GM12864 (cell line): ENCODE measurements around the gene SHH.

Experiments
- DNase-seq: peaks from one replicate; pipeline ENCODE4 v3.0.0-alpha.2; 2011; ENCODE audit warnings: low read depth
- H3K4me3 ChIP-seq: 2 replicates; pipeline ENCODE4 v1.5.1; 2011; ENCODE audit warnings: mild to moderate bottlenecking, low read depth, low read length, control low read depth
- TF ChIP-seq, protein P1 (sequence below): IDR thresholded peaks from 2 replicates; pipeline ENCODE4 v1.5.1; 2011; ENCODE audit warnings: low read depth, mild to moderate bottlenecking, moderate library complexity, low read length, control low read depth, inconsistent platforms; ENCODE audit errors: missing control alignments

The SHH gene

DNA sequence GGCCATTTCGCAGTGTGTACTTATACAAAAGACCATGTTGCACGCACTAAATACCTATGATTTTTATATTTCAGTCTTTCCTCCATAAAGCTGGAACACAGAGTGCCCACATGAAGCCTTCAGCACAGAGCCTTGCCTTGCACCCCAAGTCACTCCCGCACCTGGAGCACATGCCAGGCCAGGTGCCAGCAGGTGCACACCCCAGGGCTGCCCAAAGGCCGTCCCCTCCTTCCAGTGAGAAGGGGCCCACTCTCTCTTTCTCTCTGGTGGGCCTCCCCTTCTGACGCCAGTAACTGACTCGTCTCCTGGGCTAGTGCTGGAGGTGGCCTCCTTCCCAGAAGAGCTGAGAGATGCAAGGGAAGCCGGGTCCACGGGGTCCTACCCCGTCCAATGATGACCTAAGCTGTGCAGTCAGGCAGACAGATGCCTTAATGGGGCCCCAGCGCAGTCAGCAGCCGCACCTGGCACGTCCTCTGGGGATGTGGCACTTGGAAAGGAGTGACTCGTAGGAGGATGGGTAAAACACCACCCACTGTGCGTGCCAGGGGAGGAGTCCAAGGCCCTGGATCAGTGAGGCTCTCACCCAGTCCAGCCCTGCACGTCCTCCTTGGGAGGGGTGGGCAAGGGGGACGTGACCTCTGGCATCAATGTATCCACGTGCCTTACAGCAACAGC is 17.7 kb upstream of the SHH start:
- DNase-seq: no peak
- no peak overlapping the region for H3K4me3 ChIP-seq
- TF ChIP-seq, protein P1, sequence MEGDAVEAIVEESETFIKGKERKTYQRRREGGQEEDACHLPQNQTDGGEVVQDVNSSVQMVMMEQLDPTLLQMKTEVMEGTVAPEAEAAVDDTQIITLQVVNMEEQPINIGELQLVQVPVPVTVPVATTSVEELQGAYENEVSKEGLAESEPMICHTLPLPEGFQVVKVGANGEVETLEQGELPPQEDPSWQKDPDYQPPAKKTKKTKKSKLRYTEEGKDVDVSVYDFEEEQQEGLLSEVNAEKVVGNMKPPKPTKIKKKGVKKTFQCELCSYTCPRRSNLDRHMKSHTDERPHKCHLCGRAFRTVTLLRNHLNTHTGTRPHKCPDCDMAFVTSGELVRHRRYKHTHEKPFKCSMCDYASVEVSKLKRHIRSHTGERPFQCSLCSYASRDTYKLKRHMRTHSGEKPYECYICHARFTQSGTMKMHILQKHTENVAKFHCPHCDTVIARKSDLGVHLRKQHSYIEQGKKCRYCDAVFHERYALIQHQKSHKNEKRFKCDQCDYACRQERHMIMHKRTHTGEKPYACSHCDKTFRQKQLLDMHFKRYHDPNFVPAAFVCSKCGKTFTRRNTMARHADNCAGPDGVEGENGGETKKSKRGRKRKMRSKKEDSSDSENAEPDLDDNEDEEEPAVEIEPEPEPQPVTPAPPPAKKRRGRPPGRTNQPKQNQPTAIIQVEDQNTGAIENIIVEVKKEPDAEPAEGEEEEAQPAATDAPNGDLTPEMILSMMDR: no peak

DNA sequence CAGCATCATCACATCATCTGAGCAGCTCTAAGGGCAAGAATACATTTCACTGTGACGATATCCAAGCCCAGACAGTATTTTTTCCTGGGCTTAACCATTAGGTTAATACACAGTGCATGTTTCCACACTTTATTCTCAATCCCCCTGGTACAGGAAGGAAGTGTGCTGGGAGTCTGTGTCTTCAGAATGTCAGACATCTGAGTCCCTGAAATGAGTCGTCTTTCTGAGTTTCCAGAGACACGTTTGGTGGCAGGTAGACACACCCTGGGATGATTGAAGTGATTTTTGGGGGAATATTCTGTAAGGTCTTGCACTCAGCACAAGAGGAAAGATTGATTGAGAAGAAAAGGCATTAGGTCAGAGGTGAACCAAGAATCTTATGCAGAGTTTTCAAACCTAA is 13.1 kb upstream of the SHH start:
- H3K4me3 ChIP-seq: no peak overlapping the region
- DNase-seq: no peak
- TF ChIP-seq, protein P1: no peak

DNA sequence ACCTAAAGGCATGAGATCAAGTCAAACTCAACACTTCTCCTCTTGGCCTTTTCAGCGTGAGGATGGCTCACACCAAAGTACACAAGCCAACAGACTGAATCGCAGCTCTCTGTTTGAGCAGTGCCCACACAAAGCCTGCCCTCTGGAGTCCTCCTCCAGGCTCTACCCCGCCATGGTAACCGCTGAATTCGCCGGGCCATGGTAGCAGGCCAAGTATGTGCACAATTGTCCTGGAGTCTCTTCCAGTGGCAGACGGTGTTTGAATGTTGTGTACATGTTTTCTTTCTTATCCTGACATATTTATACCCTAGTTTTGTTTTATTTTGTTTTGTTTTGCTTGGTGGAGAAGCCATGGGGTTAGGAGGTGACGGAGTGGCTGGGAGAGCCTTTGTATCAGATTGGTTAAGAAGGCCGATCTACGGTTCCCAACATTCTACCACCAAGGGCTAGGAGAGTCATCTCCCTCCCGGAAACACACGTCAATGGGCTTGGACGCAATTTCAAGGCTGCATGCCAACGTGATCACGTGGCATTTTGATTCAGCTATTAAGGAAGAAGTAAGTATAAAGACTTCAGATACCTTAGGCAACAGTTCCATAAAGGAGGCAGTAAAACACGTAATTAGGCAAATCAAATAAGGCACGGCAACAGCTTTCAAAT is 12.1 kb upstream of the SHH start:
- DNase-seq: no peak
- TF ChIP-seq, protein P1: no peak
- no peak overlapping the region for H3K4me3 ChIP-seq

DNA sequence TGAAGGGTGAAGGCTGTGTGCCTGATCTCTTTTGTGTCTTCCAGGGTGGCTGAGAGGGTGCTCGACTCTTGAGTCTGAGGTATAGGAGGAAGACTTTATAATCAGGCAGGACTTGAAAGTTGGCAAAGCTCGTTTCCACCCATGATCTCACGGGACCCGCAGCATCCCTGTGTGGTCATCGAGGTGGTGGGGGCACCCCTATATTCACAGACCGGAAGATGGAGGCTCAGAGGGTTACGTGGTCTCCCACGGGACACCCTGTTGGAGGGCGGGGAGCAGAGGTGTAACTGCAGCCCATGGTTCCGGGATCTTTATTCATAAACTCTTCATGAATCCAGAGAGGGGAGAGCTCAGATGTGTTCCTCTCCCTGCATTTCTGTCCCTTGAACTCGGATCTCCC is 9.6 kb upstream of the SHH start:
- H3K4me3 ChIP-seq: no peak overlapping the region
- DNase-seq: no peak
- TF ChIP-seq, protein P1: no peak

DNA sequence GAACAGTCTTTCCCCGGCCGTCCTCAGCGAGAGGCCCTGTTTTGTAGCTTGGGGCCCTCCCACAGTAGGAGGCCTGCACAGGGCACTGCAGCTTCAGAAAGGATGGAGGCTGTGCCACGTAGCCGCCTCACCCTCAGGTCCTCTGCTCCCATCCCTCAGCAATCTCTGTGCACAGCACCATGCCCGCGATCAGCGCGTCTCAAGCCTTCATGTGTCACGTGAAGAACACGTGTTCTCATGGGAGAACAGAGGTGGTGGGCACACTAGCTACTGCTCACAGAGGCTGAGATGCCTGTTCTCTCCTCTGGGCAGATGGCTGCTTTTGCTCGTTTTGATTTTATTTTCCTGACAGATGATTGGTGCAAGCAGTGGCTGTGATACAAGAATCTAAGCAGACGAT is 8.5 kb upstream of the SHH start:
- TF ChIP-seq, protein P1: no peak
- H3K4me3 ChIP-seq: no peak overlapping the region
- DNase-seq: no peak

DNA sequence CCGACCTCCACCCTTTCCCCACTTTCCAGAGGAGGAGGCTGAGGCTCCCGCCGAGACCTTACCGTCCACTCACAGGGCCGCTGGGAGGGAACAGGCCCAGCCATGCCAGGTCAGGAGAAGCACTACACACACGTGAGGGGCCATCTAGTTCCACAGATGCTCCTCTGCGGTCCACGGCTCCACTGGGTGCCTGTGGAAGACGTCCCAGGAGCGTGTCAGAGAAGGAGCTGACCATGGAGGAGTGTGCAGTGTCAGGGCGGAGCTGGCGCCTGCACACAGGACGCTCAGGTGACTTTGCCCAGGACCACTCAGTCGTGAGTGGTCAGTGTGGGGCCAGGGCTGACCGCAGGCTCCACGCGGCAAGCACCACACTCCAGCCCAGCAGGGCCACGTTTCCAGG is 8.0 kb upstream of the SHH start:
- no peak overlapping the region for H3K4me3 ChIP-seq
- DNase-seq: no peak
- TF ChIP-seq, protein P1: no peak

DNA sequence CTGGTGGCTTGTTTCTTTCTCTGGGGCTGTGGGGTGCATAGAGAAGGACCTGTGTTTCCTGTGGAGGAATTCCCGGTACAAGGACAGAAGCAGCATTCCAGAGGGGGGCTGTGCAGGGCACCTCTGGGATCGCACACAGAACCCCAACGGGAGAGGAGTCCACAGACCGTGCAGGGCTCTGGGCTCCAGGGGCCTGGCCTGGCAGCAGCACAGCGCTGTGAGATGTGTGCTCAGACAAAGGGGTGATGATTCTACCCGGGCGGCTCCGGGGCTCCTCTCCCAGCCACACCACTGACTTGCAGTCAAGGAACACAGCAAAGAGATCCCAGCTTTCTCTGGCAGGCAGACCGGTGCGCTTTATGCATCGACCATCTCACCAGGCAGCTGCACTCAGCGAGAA is 6.9 kb upstream of the SHH start:
- H3K4me3 ChIP-seq: no peak overlapping the region
- DNase-seq: no peak
- TF ChIP-seq, protein P1: no peak
